T-helper 1 cell treated with Interleukin-12 subunit alpha and Interleukin-12 subunit beta and Interleukin-4 antibody, amounts not matched to agents 30 μg/mL and 1 μg/mL, for 36 hours (primary cell): ENCODE data around the gene TSPAN9.

Experiments
- H3K27ac Mint-ChIP-seq: one replicate; pipeline ENCODE4 v1.8.0; 2021; ENCODE audit warnings: mild to moderate bottlenecking, mixed read lengths
- H3K27me3 Mint-ChIP-seq: one replicate; pipeline ENCODE4 v1.8.0; 2021; ENCODE audit warnings: low read depth, mixed read lengths
- H3K36me3 Mint-ChIP-seq: one replicate; pipeline ENCODE4 v1.8.0; 2021; ENCODE audit warnings: low read depth, mixed read lengths
- H3K4me1 Mint-ChIP-seq: one replicate; pipeline ENCODE4 v1.8.0; 2021; ENCODE audit warnings: low read depth, mixed read lengths
- H3K4me3 Mint-ChIP-seq: one replicate; pipeline ENCODE4 v1.8.0; 2021; ENCODE audit warnings: mild to moderate bottlenecking, moderate library complexity, mixed read lengths
- H3K9me3 Mint-ChIP-seq: one replicate; pipeline ENCODE4 v1.8.0; 2021; ENCODE audit warnings: mixed read lengths

Gene TSPAN9

DNA sequence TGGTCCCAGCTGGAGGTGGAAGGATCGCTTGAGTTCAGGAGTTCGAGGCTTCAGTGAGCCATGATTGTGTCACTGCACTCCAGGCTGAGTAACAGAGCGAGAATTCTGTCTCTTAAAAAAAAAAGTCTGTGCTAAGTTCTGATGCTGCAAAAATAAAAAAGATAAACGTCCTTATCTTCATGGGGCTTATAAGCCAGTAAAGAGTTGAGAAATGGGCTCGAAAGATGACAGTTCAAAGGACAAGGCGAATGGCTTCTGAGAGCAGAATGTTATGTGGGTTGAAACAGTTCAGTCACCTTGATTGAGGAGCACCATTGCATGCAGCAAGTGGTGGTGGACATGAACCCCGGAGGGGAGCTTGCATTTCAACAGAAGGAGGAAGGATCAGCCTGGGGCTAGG, 4.7 kb downstream of the TSPAN9 start:
- no peak overlapping the region for H3K27ac Mint-ChIP-seq
- peaks cover 20% of the 10 kb centered on the region for H3K27me3 Mint-ChIP-seq
- H3K4me1 Mint-ChIP-seq: peaks cover 3% of the 10 kb centered on the region
- H3K36me3 Mint-ChIP-seq: no peaks in the 10 kb centered on the region
- no peaks in the 10 kb centered on the region for H3K9me3 Mint-ChIP-seq
- H3K4me3 Mint-ChIP-seq: no peak overlapping the region

- no peak overlapping the region for H3K4me3 Mint-ChIP-seq
- peaks cover 13% of the 10 kb centered on the region for H3K27me3 Mint-ChIP-seq
- H3K4me1 Mint-ChIP-seq: no peaks in the 10 kb centered on the region
- H3K36me3 Mint-ChIP-seq: no peaks in the 10 kb centered on the region
- H3K9me3 Mint-ChIP-seq: no peaks in the 10 kb centered on the region
- H3K27ac Mint-ChIP-seq: no peak overlapping the region
Observed at GRCh38 chr12:3083241-3083920, 6.2 kb downstream of the TSPAN9 start.

DNA sequence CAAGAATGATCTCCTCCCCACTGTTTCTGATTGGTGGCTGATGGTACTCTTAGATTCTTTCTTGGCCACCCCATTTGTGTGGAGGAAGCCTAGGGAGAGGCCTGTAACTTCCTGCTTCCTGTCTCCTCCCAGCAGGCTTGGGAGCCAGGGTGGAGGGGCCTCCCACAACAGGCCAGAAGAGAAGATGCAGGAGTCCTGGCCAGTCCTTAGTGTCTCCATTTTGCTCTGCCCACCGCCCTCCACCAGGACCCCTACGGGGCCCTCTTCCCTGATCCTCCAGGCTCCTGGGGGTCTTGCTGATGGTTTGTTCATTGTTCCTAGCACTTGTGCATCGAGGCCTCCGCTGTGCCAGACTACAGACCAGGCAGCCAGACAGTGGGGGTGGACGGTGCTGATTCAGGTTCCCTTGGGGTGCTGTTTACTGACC, 6.8 kb downstream of the TSPAN9 start:
- Mint-ChIP-seq H3K27ac (no peak overlapping the region), H3K4me3 (no peak overlapping the region), H3K36me3 (no peaks in the 10 kb centered on the region), H3K27me3 (peaks cover 10% of the 10 kb centered on the region), H3K4me1 (no peaks in the 10 kb centered on the region), H3K9me3 (no peaks in the 10 kb centered on the region)

GRCh38 chr12:3084742-3085141, 7.6 kb downstream of the TSPAN9 start:
- Mint-ChIP-seq H3K27ac (no peak overlapping the region), H3K27me3 (peaks cover 10% of the 10 kb centered on the region), H3K36me3 (no peaks in the 10 kb centered on the region), H3K9me3 (no peaks in the 10 kb centered on the region), H3K4me1 (no peaks in the 10 kb centered on the region), H3K4me3 (no peak overlapping the region)

- Mint-ChIP-seq H3K27ac (no peak overlapping the region), H3K9me3 (no peaks in the 10 kb centered on the region), H3K4me1 (no peaks in the 10 kb centered on the region), H3K4me3 (no peak overlapping the region), H3K27me3 (peaks cover 7% of the 10 kb centered on the region), H3K36me3 (no peaks in the 10 kb centered on the region)
Observed at GRCh38 chr12:3085341-3086139, 8.4 kb downstream of the TSPAN9 start.

- H3K4me1 Mint-ChIP-seq: no peaks in the 10 kb centered on the region
- H3K9me3 Mint-ChIP-seq: no peaks in the 10 kb centered on the region
- H3K36me3 Mint-ChIP-seq: no peaks in the 10 kb centered on the region
- peaks cover 7% of the 10 kb centered on the region for H3K27me3 Mint-ChIP-seq
- no peak overlapping the region for H3K27ac Mint-ChIP-seq
- no peak overlapping the region for H3K4me3 Mint-ChIP-seq
Observed at GRCh38 chr12:3086211-3086610, 9.0 kb downstream of the TSPAN9 start.

GRCh38 chr12:3086729-3087323, 9.6 kb downstream of the TSPAN9 start:
- Mint-ChIP-seq H3K4me1 (no peaks in the 10 kb centered on the region), H3K36me3 (no peaks in the 10 kb centered on the region), H3K27ac (no peak overlapping the region), H3K4me3 (no peak overlapping the region), H3K27me3 (peaks cover 7% of the 10 kb centered on the region), H3K9me3 (no peaks in the 10 kb centered on the region)

- H3K4me1 Mint-ChIP-seq: no peaks in the 10 kb centered on the region
- H3K9me3 Mint-ChIP-seq: no peaks in the 10 kb centered on the region
- H3K27ac Mint-ChIP-seq: no peak overlapping the region
- no peaks in the 10 kb centered on the region for H3K27me3 Mint-ChIP-seq
- no peaks in the 10 kb centered on the region for H3K36me3 Mint-ChIP-seq
- no peak overlapping the region for H3K4me3 Mint-ChIP-seq
Observed at GRCh38 chr12:3087758-3088650, 10.8 kb downstream of the TSPAN9 start.

DNA sequence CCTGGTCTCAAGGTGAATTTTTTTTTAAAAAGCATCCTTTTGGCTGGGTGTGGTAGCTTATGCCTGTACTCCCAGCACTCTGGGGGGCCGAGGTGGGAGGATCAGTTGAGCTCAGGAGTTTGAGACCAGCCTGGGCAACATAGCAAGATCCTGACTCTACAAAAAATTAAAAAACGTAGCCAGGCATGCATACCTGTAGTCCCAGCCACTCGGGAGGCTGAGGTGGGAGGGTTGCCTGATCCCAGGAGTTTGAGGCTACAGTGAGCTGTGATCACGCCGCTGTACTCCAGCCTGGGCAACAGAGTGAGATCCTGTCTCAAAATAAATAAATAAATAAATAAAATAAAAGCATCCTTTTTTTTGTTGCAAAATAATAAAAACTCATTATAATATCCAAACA, 12.4 kb downstream of the TSPAN9 start:
- H3K4me3 Mint-ChIP-seq: no peak overlapping the region
- H3K27me3 Mint-ChIP-seq: no peaks in the 10 kb centered on the region
- H3K4me1 Mint-ChIP-seq: no peaks in the 10 kb centered on the region
- H3K9me3 Mint-ChIP-seq: no peaks in the 10 kb centered on the region
- H3K27ac Mint-ChIP-seq: no peak overlapping the region
- H3K36me3 Mint-ChIP-seq: no peaks in the 10 kb centered on the region

DNA sequence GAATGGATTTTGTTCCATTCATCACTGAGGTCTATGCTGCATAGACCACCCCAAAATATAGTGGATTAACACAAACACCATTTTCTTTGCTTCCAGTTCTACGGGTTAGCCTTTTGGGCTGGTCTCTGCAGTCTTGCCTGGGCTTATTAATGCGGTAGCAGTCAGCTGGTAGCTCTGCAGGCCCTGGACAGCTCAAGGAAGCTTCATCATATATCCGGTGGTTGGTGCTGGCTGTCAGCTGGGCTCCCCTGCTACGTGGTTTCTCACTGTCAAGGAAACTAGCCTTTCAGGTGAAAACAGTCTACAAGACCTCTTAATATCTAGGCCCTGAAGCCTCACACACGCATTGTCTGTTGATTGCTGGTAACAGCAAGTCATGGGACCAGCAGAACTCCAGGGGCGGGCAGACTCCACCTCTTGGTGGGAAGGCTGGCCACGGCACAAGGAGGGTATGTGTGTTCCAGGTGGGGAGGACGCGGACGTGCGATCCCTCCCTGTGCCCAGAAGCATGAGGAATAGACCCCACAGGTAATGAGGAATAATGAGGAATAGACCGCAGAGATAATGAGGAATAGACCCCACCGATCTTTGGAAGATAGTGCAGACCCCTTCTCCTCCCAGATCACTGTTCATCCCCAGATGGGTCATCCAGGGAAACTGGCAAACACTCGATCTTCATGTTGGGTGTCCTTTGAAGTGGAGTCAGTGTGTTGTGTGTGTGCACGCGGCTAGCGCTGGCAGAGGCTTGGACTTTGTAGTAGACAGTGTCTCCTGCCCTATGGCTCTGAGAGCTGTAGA, 13.3 kb downstream of the TSPAN9 start:
- Mint-ChIP-seq H3K9me3 (no peaks in the 10 kb centered on the region), H3K27ac (no peak overlapping the region), H3K4me1 (no peaks in the 10 kb centered on the region), H3K27me3 (no peaks in the 10 kb centered on the region), H3K36me3 (no peaks in the 10 kb centered on the region), H3K4me3 (no peak overlapping the region)

DNA sequence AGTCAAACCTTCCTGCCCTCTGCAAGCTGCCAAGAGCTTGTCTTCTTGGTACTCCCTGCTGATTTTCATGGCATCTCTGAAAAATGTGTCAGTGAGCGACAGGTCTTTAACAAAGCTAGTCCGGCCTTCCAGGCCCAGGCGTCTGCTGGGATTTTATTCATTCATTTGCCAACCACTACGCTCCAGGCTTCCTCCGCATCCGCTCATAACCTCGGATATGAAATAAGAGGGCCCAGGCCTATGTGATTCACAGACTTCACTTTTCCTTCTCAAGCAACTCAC, 13.8 kb downstream of the TSPAN9 start:
- Mint-ChIP-seq H3K4me3 (no peak overlapping the region), H3K27ac (no peak overlapping the region), H3K36me3 (no peaks in the 10 kb centered on the region), H3K4me1 (no peaks in the 10 kb centered on the region), H3K27me3 (no peaks in the 10 kb centered on the region), H3K9me3 (no peaks in the 10 kb centered on the region)

- no peaks in the 10 kb centered on the region for H3K4me1 Mint-ChIP-seq
- no peaks in the 10 kb centered on the region for H3K27me3 Mint-ChIP-seq
- H3K36me3 Mint-ChIP-seq: no peaks in the 10 kb centered on the region
- no peak overlapping the region for H3K4me3 Mint-ChIP-seq
- H3K27ac Mint-ChIP-seq: no peak overlapping the region
- H3K9me3 Mint-ChIP-seq: peaks cover 5% of the 10 kb centered on the region
Observed at GRCh38 chr12:3091382-3092241, 14.4 kb downstream of the TSPAN9 start.

GRCh38 chr12:3092764-3093163, 15.6 kb downstream of the TSPAN9 start:
- Mint-ChIP-seq H3K27me3 (no peaks in the 10 kb centered on the region), H3K9me3 (peaks cover 6% of the 10 kb centered on the region), H3K36me3 (no peaks in the 10 kb centered on the region), H3K4me3 (no peak overlapping the region), H3K4me1 (peaks cover under 1% of the 10 kb centered on the region), H3K27ac (no peak overlapping the region)
